Neural crest cell (in vitro differentiated cells): ENCODE data around the gene CYP2U1. TPM values are rescaled to one million over a fixed set of nuclear protein-coding genes. Genes with fewer than 3 reads are reported as not detected.
A peak's percentile ranks its signal among the peaks of the same experiment; 100 is the strongest.
"Not testable (repeated sequence)": the region's sequence is repeated elsewhere in the genome, so short reads cannot be mapped to it uniquely, and the experiment has no call there.

Experiments used
- DNase-seq: peaks from one replicate; pipeline ENCODE4 v3.0.0; 2021; ENCODE audit warnings: low read depth, mixed read lengths, low spot score
- H3K27ac Mint-ChIP-seq: one replicate; pipeline ENCODE4 v1.8.0; 2021; ENCODE audit warnings: mild to moderate bottlenecking, mixed read lengths; ENCODE audit not compliant: unreplicated experiment
- H3K27me3 Mint-ChIP-seq: 2 replicates; pipeline ENCODE4 v1.8.0; 2021; ENCODE audit warnings: low read depth, mild to moderate bottlenecking, mixed read lengths
- H3K36me3 Mint-ChIP-seq: 2 replicates; pipeline ENCODE4 v1.8.0; 2021; ENCODE audit warnings: low read depth, mild to moderate bottlenecking, mixed read lengths
- H3K4me1 Mint-ChIP-seq: 2 replicates; pipeline ENCODE4 v1.8.0; 2021; ENCODE audit warnings: mixed read lengths
- H3K4me3 Mint-ChIP-seq: one replicate; pipeline ENCODE4 v1.8.0; 2021; ENCODE audit warnings: mild to moderate bottlenecking, mixed read lengths
- H3K9me3 Mint-ChIP-seq: 2 replicates; pipeline ENCODE4 v1.8.0; 2021; ENCODE audit warnings: mixed read lengths
- total RNA-seq: library from RNA; stranded (reverse); gene quantifications from 2 replicates; pipeline ENCODE4 v1.2.1, GENCODE V29; 2021
- TF ChIP-seq, protein P1 (sequence below): fragments of 200-600 bp; sonication (generic); conservative IDR thresholded peaks from 2 replicates; pipeline ENCODE4 v1.5.0; 2021; ENCODE audit warnings: antibody characterized with exemption, mild to moderate bottlenecking

CYP2U1 gene
- total RNA-seq, 1 donor from 2014 or later, result 7.6 TPM

DNA sequence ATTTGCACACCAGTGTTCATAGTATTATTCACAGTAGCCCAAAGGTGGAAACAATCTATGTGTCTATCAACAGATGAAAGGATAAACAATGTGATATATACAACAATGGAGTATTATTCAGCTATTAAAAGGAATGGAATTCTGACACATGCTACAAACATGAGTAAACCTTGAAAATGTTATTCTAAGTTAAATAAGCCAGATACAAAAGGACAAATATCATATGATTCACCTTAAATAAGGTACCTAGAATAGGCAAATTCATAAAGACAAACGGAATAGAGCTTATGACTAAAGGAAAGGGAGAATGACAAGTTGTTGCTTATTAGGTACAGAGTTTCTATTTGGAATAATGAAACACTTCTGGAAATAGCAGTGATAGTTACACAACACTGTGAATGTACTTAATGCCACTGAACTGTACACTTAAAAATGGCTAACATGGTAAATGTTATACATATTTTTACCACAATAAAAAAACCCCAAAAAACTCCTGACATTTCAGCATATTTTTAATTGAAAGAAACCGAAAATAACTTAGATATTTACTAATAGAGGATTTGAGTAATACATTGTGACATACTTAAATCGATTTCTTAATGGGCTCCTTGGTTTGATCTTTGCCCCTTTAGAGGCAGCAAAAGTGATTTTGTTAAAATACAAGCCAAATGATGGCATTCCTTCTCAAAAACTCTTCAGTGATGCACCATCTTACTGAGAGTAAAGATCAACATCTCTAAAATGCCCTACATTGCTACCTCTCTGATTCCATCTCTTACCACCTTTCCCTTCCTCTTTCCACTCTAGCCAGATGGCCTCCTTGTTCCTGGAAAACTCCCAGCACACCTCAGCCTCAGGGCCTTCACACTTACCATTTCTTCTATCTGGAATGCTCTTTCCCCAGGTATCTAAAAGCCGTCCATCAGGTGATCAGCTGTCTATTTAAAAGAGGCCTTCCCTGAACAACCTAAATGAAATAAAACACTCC, 8.6 kb upstream of the CYP2U1 start:
- no peak for DNase-seq
- H3K4me1 Mint-ChIP-seq, result no peaks in the 10 kb centered on the region
- TF ChIP-seq, protein P1, sequence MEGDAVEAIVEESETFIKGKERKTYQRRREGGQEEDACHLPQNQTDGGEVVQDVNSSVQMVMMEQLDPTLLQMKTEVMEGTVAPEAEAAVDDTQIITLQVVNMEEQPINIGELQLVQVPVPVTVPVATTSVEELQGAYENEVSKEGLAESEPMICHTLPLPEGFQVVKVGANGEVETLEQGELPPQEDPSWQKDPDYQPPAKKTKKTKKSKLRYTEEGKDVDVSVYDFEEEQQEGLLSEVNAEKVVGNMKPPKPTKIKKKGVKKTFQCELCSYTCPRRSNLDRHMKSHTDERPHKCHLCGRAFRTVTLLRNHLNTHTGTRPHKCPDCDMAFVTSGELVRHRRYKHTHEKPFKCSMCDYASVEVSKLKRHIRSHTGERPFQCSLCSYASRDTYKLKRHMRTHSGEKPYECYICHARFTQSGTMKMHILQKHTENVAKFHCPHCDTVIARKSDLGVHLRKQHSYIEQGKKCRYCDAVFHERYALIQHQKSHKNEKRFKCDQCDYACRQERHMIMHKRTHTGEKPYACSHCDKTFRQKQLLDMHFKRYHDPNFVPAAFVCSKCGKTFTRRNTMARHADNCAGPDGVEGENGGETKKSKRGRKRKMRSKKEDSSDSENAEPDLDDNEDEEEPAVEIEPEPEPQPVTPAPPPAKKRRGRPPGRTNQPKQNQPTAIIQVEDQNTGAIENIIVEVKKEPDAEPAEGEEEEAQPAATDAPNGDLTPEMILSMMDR, result no peak
- H3K9me3 Mint-ChIP-seq, result no peaks in the 10 kb centered on the region
- H3K27ac Mint-ChIP-seq, result no peak overlapping the region
- no peak overlapping the region for H3K4me3 Mint-ChIP-seq
- H3K36me3 Mint-ChIP-seq, result peaks cover 2% of the 10 kb centered on the region
- H3K27me3 Mint-ChIP-seq, result no peaks in the 10 kb centered on the region

DNA sequence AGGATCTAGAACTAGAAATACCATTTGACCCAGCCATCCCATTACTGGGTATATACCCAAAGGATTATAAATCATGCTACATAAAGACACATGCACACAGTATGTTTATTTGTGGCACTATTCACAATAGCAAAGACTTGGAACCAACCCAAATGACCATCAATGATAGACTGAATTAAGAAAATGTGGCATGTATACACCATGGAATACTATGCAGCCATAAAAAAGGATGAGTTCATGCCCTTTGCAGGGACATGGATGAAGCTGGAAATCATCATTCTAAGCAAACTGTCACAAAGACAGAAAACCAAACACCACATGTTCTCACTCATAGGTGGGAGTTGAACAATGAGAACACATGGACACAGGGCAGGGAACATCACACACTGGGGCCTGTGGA, 5.6 kb upstream of the CYP2U1 start:
- H3K27me3 Mint-ChIP-seq, H3K27ac Mint-ChIP-seq, H3K9me3 Mint-ChIP-seq, DNase-seq, H3K4me3 Mint-ChIP-seq, H3K36me3 Mint-ChIP-seq, H3K4me1 Mint-ChIP-seq: not testable (repeated sequence)

DNA sequence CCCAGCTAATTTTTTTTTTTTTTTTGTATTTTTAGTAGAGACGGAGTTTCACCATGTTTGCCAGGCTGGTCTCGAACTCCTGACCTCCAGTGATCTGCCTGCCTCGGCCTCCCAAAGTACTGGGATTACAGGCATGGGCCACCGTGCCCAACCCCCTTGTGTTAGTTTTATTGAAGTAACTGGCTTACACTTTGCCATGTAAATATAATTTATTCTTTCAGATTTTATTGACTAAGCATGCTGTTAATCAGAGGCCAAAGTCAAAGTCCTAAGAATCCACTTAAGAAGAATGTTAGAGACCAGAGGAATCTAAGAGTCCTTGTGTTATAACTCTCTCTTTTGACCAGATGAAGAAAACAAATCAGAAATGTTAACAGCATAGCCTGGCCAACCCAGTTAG, 4.5 kb upstream of the CYP2U1 start:
- not testable (repeated sequence) for DNase-seq, H3K4me3 Mint-ChIP-seq, H3K9me3 Mint-ChIP-seq

GRCh38 chr4:107931775-107932321, 499 bp downstream of the CYP2U1 start:
- H3K4me1 Mint-ChIP-seq, result peaks cover 19% of the 10 kb centered on the region
- TF ChIP-seq, protein P1, result no peak
- H3K36me3 Mint-ChIP-seq, result peaks cover 3% of the 10 kb centered on the region
- H3K27me3 Mint-ChIP-seq, result peaks cover 6% of the 10 kb centered on the region
- peak overlapping the region; percentile 86 for H3K4me3 Mint-ChIP-seq
- no peak overlapping the region for H3K27ac Mint-ChIP-seq
- no peaks in the 10 kb centered on the region for H3K9me3 Mint-ChIP-seq
- no peak for DNase-seq

More for the DNA sequence above, 4.5 kb upstream of the CYP2U1 start:
- not testable (repeated sequence) for H3K4me1 Mint-ChIP-seq, H3K36me3 Mint-ChIP-seq, H3K27me3 Mint-ChIP-seq, H3K27ac Mint-ChIP-seq

DNA sequence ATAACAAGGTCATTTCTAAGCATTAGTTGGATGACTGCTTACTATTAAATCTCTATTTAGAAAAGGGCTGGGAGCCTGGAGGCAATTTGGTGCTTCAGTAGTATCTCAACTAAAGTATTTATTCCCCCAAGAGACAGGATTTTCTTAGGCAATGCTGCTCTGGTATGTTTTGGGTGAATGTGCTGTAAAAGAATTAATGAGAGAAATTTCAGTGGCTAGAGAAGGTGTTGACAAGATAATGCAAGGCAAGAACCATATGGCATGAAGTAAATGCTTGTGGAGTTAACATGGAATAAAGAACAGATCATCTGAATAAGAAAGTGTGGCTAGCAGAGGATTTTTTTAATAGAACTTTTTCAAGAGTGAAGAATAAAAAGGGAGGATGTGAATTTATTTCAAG, 3.9 kb downstream of the CYP2U1 start:
- Mint-ChIP-seq H3K36me3 (peaks cover 7% of the 10 kb centered on the region), H3K27me3 (peaks cover 6% of the 10 kb centered on the region), H3K27ac (no peak overlapping the region), H3K4me1 (peaks cover 19% of the 10 kb centered on the region), H3K9me3 (no peaks in the 10 kb centered on the region), H3K4me3 (peak overlapping the region; percentile 35)
- no peak for DNase-seq
- TF ChIP-seq, protein P1, result no peak

GRCh38 chr4:107937040-107937439, 5.7 kb downstream of the CYP2U1 start:
- no peaks in the 10 kb centered on the region for H3K9me3 Mint-ChIP-seq
- H3K36me3 Mint-ChIP-seq, result peaks cover 7% of the 10 kb centered on the region
- H3K27me3 Mint-ChIP-seq, result no peaks in the 10 kb centered on the region
- no peak overlapping the region for H3K27ac Mint-ChIP-seq
- no peak for DNase-seq
- no peak overlapping the region for H3K4me3 Mint-ChIP-seq
- TF ChIP-seq, protein P1, result no peak
- H3K4me1 Mint-ChIP-seq, result peaks cover 12% of the 10 kb centered on the region
